DMS153 (cell line): ENCODE results near the gene AKR1D1.
"Not testable (repeated sequence)": the region's sequence is repeated elsewhere in the genome, so short reads cannot be mapped to it uniquely, and the experiment has no call there.

Experiments used
- DNase-seq: peaks from one replicate; lab custom pipeline; 2025; lab: John Stamatoyannopoulos, UW

Gene AKR1D1

DNA sequence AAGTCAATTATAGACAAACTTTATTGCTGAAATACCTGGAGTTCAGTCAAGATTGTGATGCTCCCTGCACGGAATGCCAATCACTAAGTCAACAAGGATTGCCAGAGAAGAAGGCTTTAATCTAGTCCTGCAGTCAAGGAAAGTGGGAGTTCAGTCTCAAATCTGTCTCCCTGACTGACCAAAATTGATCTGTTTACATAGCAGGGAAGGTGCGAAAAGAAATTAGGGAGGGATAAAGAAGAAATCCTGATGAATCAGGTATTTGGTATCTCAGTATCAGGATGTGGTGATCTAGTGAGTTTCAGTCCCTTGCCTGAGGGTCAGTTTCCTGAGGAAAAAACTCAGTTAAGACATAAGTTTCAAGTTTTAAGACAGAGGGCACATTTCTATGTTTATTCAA is 2.1 kb upstream of the AKR1D1 start:
- DNase-seq, result no peak

- DNase-seq, result no peak
Measured at GRCh38 chr7:138074540-138074939, 1.7 kb upstream of the AKR1D1 start.

DNA sequence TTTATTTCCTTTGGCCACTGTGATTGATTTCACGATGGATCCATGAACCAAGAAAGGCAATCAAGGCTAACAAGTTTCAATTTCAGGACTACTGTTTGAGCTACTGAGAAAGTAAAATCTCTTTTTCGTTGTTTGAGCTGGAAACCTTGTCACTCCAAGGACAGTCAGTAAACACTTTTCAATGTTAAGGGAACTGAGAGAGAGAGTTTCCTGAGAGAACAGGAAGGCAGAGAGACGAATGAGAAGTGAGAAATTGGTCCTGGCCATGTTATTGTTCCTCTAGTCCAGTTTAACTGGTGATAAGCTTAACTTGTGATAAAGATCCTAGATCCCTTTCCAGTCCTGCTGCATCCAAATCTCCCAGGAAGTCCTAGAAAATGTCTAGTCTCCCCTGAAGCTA is 909 bp upstream of the AKR1D1 start:
- DNase-seq, result no peak

DNA sequence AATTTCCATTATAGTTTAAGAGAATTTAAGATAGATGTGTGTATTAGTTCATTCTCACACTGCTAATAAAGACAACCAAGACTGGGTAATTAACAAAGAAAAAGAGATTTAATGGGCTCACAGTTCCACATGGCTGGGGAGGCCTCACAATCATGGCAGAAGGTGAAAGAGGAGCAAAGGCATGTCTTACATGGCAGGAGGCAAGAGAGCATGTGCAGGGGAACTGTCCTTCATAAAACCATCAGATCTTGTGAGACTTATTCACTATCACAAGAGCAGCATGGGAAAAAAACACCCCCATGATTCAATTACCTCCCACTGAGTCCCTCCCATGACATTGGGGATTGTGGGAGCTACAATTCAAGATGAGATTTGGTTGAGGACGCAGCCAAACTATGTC is 473 bp upstream of the AKR1D1 start:
- DNase-seq, result not testable (repeated sequence)

GRCh38 chr7:138077809-138078208 is 1.6 kb downstream of the AKR1D1 start:
- DNase-seq, result no peak

GRCh38 chr7:138079137-138079536 is 2.9 kb downstream of the AKR1D1 start:
- no peak for DNase-seq

DNA sequence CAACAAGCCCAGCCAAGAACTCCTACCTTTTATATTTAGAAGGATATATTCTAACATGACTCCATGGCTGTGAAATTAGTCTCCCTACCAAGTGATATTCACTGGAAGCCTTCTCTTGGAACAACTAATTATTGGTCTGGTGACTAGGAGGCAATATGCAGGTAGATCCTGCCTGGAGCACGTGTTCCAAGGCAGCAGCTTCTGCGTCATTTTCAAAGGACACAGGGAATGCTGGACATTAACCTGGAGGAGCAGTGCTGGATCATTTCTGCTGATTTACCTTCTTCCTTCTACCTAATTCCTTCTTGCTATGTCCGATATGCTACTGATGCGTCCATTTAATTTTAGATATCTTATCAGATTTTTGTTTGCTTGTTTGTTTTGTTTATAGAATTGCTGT is 5.6 kb downstream of the AKR1D1 start:
- DNase-seq, result no peak

DNA sequence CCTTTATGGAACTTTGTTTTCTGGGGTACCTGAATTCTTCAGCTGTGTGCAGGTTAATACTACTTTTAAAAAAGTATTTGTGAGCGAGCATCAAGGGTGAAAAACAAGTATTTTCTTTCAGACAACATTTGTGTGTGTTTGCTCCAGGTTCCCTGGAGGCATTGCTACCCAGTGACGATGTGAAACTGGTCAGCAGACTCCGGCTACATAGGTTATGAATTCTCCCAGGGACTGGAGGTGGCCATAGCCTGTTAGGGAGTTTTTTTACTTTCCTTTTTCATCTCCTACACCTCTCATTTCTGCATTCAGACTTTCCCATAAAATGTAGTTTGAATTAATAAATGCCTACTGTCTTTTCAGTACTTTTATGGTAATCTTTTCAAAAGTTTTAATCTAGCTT is 7.6 kb downstream of the AKR1D1 start:
- no peak for DNase-seq

DNA sequence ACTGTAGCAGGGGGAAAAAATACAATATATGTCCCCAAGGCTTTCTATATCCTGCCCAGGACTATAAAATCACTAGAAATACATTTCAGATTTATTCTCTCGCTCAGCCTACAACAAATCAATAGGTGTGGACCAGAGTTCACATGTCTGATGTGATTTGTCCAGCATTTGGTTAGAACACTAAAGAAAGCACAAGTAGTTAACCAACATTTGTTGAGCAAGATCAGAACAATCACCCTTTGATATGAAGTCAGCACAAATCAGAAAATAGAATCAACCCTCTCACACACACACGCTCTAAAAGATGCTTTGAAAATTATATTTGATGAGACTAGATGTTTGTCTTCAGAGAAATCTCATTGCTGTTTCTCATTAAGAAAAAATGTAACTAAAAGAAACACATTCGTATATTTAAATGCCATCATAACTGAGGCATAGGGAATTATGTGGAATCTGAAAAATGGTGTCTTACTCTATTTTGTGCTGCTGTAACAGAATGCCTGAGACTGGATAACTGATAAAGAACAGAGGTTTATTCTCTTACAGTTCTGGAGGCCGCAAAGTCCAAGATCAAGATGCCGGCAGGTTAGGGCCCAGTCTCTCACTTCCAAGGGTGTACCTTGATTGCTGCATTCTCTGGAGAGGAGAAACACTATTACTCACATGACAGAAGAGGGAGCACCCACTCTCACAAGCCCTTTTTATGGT is 10.5 kb downstream of the AKR1D1 start:
- DNase-seq, result no peak

DNA sequence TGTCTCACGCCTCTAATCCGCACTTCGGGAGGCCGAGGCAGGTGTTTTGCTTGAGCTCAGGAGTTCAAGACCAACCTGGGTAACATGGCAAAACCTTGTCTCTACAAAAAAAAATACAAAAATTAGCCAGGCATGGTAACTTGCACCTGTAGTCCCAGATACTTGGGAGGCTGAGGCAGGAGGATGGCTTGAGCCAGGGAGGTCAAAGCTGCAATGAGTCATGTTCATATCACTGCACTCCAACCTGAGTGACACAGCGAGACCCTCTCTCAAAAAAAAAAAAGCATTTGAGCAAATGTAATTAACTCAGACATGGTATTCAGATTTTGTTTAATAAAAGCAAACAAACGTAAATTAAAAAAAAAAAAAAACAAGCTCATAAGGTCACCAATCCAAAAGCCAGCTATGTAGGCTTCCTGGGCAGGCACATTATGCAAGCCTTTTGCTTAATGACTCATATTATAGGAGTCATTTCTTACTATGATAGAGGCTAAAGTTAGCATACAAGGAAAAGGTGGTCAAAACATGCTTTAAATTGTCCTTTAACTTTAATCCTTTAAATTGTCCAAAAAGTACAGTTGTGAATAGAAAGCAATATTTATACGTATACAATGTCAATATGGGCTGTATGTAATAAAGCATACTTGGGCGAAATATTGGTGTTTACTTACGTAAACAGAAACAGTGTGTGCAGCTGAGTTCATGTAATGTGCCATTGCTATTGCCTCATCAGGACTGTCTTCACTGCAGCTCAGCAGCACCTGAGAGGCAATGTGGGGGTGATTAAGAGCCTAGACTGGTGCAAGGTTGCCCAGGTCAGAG is 13.0 kb downstream of the AKR1D1 start:
- no peak for DNase-seq

DNA sequence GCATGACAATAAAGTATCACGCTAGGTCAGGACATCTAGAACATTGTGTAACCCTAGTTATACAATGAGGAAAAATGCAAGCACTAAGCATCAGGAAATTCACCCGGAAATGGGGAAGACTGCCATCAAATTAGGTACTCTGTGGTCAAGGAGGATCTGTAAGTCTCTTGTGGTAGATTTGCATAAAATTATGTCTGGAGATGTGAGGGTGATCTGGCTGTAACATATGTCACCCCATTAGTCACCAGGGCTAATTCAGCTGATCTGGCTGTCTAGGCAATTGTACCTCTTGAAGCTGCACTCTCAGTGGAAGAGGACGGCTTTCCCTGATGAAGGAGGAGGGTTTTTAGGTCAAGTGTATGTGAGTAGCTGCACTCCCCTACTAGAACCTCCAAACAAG is 14.8 kb downstream of the AKR1D1 start:
- DNase-seq, result no peak

- DNase-seq, result not testable (repeated sequence)
Measured at GRCh38 chr7:138091840-138092239, 15.6 kb downstream of the AKR1D1 start.

DNA sequence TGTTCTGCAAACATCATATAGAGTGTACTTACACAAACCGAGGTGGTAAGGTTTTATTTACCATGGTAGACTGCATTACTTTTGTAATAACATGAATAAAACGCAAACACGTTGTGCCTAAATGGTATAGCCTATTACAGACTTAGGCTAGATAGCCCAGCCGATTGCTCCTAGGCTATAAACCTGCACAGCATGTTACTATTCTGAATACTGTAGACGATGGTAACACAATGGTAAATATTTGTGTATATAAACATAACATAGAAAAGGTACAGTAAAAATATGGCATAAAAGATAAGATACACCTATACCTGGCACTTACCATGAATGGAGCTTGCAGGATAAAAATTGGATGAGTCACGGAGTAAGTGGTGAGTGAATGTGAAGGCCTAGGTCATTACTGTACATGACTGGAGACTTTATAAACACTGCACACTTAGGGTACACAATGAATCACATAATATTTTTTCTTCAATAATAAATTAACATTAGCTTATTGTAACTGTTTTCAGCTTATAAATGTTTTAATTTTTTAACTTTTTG is 16.3 kb downstream of the AKR1D1 start:
- no peak for DNase-seq

DNA sequence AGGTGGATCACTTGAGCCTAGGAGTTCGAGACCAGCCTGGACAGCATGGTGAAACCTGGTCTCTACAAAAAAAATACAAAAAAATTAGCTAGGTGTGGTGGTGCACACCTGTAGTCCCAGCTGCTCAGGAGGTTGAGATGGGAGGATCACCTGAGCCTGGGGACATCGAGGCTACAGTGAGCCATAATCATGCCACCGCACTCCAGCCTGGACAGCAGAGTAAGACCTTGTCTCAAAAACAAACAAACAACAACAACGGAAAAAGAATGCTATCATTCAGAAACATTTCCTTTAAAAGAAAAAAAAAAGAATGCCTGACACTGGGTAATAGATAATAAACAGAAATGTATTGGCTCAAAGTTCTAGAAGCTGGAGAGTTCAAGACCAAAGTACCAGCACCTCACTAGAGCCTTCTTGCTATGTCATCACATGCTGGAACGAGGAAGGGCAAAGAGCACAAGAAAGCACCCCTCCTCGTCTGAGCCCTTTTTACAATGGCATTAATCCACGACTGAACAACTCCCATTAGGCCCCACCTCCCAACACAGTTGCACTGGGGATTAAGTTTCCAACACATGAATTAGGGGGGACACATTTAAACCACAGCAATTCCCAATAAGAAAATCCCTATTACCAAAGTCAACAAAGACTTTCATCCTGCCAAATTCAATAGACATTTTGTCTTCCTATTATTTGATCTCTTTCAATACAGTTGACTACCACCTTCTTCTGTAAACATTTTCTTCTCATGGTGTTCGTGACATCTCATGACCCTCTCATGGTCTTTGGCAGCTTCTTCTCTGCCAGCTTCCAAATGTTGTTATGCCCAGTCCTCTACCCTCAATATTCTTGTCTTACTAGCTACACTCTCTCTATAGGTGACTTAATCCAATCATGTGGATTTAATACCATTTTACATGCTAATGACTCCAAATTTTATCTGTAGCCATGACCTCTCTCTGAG is 20.0 kb downstream of the AKR1D1 start:
- no peak for DNase-seq

- DNase-seq, result no peak
Measured at GRCh38 chr7:138097064-138097741, 20.9 kb downstream of the AKR1D1 start.

- DNase-seq, result no peak
Measured at GRCh38 chr7:138099813-138100212, 23.6 kb downstream of the AKR1D1 start.

GRCh38 chr7:138105221-138105620 is 29.0 kb downstream of the AKR1D1 start:
- no peak for DNase-seq

DNA sequence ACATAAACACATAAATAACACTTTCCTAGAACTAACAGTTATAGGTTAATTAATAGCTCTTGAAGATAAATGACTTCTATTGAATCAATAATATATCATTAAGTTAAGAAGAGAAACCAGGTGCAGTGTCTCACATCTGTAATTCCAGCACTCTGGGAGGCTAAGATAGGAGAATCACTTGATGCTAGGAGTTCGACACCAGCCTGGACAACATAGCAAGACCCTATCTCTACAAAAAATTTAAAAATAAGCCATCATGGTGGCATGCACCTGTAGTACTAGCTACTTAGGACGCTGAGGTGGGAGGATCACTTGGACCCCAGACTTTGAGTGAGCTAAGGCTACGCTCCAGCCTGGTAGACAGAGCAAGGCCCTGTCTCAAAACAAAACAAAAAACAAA is 38.8 kb downstream of the AKR1D1 start:
- no peak for DNase-seq

DNA sequence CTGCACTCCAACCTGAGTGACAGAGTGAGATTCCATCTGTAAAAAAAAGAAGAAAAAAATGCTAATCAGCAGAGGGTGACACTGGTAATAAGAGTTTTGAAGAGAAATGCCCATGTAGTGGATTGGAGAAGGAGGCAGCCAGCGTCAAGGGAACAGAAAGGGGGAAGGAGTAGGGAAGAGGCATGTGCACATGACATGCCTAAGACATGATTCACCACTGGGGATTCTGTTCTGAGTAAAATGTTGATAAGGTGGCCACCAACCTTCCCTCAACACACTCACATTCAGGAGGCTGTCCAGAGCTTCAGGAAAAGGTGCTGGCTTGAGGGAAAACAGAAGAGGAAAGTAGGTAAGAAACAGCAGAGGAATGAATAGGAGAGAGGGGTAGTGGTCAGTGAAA is 39.9 kb downstream of the AKR1D1 start:
- no peak for DNase-seq

GRCh38 chr7:138116892-138117291 is 40.6 kb downstream of the AKR1D1 start:
- DNase-seq, result no peak

- no peak for DNase-seq
Measured at GRCh38 chr7:138120140-138120827, 44.0 kb downstream of the AKR1D1 start.
